ENCODE data around the gene NEDD8. TPM values are rescaled to one million over a fixed set of nuclear protein-coding genes. Genes with fewer than 3 reads are reported as not detected.

The NEDD8 gene
- total and polyA plus RNA-seq, 2 of the 4 experiments (the other 2 are of a cell fraction): 167 to 375 TPM

GRCh38 chr14:24187539-24187915 is 44.6 kb downstream of the NEDD8 start (continued):
- TF ChIP-seq CTCF (conservative IDR thresholded peaks at IDR 0.05; ENCODE audit: low read depth, low read length): no peak

- H4K8ac ChIP-seq (ENCODE audit: low read depth in 2 of 2, low read length in 2 of 2): no peak overlapping the region
- H2BK20ac ChIP-seq (ENCODE audit: low read depth, low read length): no peak overlapping the region
- H2AK9ac ChIP-seq (replicated peaks; ENCODE audit: low read depth, low read length, poor library complexity): peak overlapping the region; percentile 99
- peaks cover 54% of the 10 kb centered on the region for H3K36me3 ChIP-seq (ENCODE audit: control insufficient read depth, insufficient read depth, low read length)
- no peak overlapping the region for H3K23ac ChIP-seq (ENCODE audit: low read depth, low read length)
- DNase-seq: no peak
- TF ChIP-seq RCOR1 (IDR thresholded peaks at IDR 0.05; ENCODE audit: insufficient replicate concordance, low read length) (no peak), BHLHE40 (IDR thresholded peaks at IDR 0.05; ENCODE audit: low read depth, low read length) (no peak), USF2 (IDR thresholded peaks at IDR 0.05; ENCODE audit: low read depth, low read length) (no peak), MAFK (IDR thresholded peaks at IDR 0.05; ENCODE audit: low read depth, low read length) (no peak), CTCF (conservative IDR thresholded peaks at IDR 0.05; ENCODE audit: low read depth, low read length) (no peak), RAD21 (IDR thresholded peaks at IDR 0.05; ENCODE audit: low read length) (no peak), CEBPB (IDR thresholded peaks at IDR 0.05; ENCODE audit: low read depth, low read length) (no peak), RFX5 (IDR thresholded peaks at IDR 0.05; ENCODE audit: low read depth, low read length) (no peak), MXI1 (IDR thresholded peaks at IDR 0.05; ENCODE audit: borderline replicate concordance, low read depth, low read length) (no peak)
- no peak for ATAC-seq (ENCODE audit: low read depth)
- intact Hi-C loops (cut with micrococcal nuclease): no loop called here
- H2BK5ac ChIP-seq (ENCODE audit: low read depth, low read length, poor library complexity, severe bottlenecking): no peak overlapping the region
- dilution Hi-C loops (cut with HindIII; ENCODE audit: low sequenced_read_pairs, unreplicated experiment): no loop called here
- no peaks in the 10 kb centered on the region for H3K9me3 ChIP-seq (ENCODE audit: control insufficient read depth, insufficient read depth, low read length)
- H3K4me3 ChIP-seq (ENCODE audit: insufficient read depth, low read depth, low read length): no peak overlapping the region
- no peak overlapping the region for H2AFZ ChIP-seq (replicated peaks; ENCODE audit: low read length, poor library complexity)
- H3K4me2 ChIP-seq (ENCODE audit: low read depth, low read length): no peak overlapping the region
- H3K4ac ChIP-seq (ENCODE audit: low read depth, low read length): no peak overlapping the region
- no TSS peak for BruUV-seq (replicated peaks)
- in situ Hi-C loops (cut with MboI; ENCODE audit: low sequenced_read_pairs): no loop called here
- peaks cover 18% of the 10 kb centered on the region for H3K9me1 ChIP-seq (ENCODE audit: insufficient read depth, low read length)
- POLR2A ChIA-PET (ENCODE audit: unreplicated experiment): no interaction called here
- no peak overlapping the region for H3K14ac ChIP-seq (replicated peaks; ENCODE audit: low read depth, low read length)
- H4K5ac ChIP-seq (ENCODE audit: low read depth, low read length): no peak overlapping the region
- H3K27me3 ChIP-seq (ENCODE audit: control insufficient read depth, insufficient read depth, low read length): no peaks in the 10 kb centered on the region
- CTCF ChIA-PET: no interaction called here
- H2BK120ac ChIP-seq (ENCODE audit: low read depth, low read length): no peak overlapping the region
- no peak overlapping the region for H3K56ac ChIP-seq (ENCODE audit: extremely low read depth, insufficient read depth, low read length)
- WGBS, 2 experiments (ENCODE audit: extremely low coverage in 2 of 2, insufficient read length in 1 of 2): 100% methylated on average over 3 of the region's 10 CpGs; no CpG with 5 or more reads in 1 of the 2 experiments
- H3K4me1 ChIP-seq (ENCODE audit: control insufficient read depth, insufficient read depth, low read length): peaks cover 4% of the 10 kb centered on the region
- H3K18ac ChIP-seq (ENCODE audit: low read depth, low read length): no peak overlapping the region
- H3K27ac ChIP-seq (ENCODE audit: insufficient read depth, low read length): no peak overlapping the region
- no peak overlapping the region for H3K9ac ChIP-seq (ENCODE audit: low read depth, low read length)
- no peak overlapping the region for H4K91ac ChIP-seq (ENCODE audit: insufficient read depth, low read depth, low read length)
- H2AK5ac ChIP-seq (ENCODE audit: low read depth, low read length): no peak overlapping the region
- H4K20me1 ChIP-seq (ENCODE audit: insufficient read depth, low read length): no peaks in the 10 kb centered on the region
- peaks cover 17 to 59% of the 10 kb centered on the region in 2 experiments for H3K79me1 ChIP-seq (ENCODE audit: low read depth in 1 of 2, low read length in 2 of 2)
- H2BK15ac ChIP-seq (ENCODE audit: low read depth, low read length): no peak overlapping the region
These were observed 45.2 kb downstream of the NEDD8 start for GRCh38 chr14:24186831-24187538.

Data from IMR-90 (cell line).